Kidney epithelial cell (primary cell): ENCODE data around the gene GRM8. TPM values are rescaled to one million over a fixed set of nuclear protein-coding genes. Genes with fewer than 3 reads are reported as not detected.
"Not testable (repeated sequence)": the region's sequence is repeated elsewhere in the genome, so short reads cannot be mapped to it uniquely, and the experiment has no call there.

Experiments used
- DNase-seq: peaks from one replicate; pipeline ENCODE4 v3.0.0-alpha.2; 2010; ENCODE audit warnings: low read depth
- H3K27me3 ChIP-seq: 2 replicates; pipeline ENCODE4 v1.6.0; 2011; ENCODE audit warnings: low read length; ENCODE audit not compliant: control insufficient read depth, insufficient read depth
- H3K36me3 ChIP-seq: 2 replicates; pipeline ENCODE4 v1.5.1; 2011; ENCODE audit warnings: low read length; ENCODE audit not compliant: control insufficient read depth, insufficient read depth
- H3K4me3 ChIP-seq: 2 replicates; pipeline ENCODE4 v1.5.1; 2011; ENCODE audit warnings: low read depth, mild to moderate bottlenecking, control low read depth, low read length
- CTCF ChIP-seq: IDR thresholded peaks from 2 replicates; pipeline ENCODE4 v1.5.1; 2011; ENCODE audit warnings: mild to moderate bottlenecking, moderate library complexity, low read length, control low read depth, inconsistent platforms; ENCODE audit not compliant: insufficient read depth, poor library complexity, severe bottlenecking
- total RNA-seq: library from RNA; depleted of rRNA; stranded (reverse); fragments of >200 nt; gene quantifications from 2 replicates; pipeline ENCODE4 v1.2.3, GENCODE V29; 2015

The GRM8 gene
- total RNA-seq, 1 donor from 2014 or later = 0.17 TPM

GRCh38 chr7:126931581-126931980 lies 321.2 kb downstream of the GRM8 start:
- no peak overlapping the region for H3K4me3 ChIP-seq

GRCh38 chr7:126930166-126930565 lies 322.6 kb downstream of the GRM8 start:
- no peak overlapping the region for H3K4me3 ChIP-seq

More at GRCh38 chr7:126931581-126931980, 321.2 kb downstream of the GRM8 start:
- no peaks in the 10 kb centered on the region for H3K36me3 ChIP-seq
- DNase-seq = no peak
- TF ChIP-seq CTCF = no peak
- H3K27me3 ChIP-seq = no peaks in the 10 kb centered on the region

GRCh38 chr7:126924477-126924876 lies 328.3 kb downstream of the GRM8 start:
- Histone ChIP-seq H3K27me3 (no peaks in the 10 kb centered on the region), H3K36me3 (no peaks in the 10 kb centered on the region), H3K4me3 (no peak overlapping the region)
- no peak for DNase-seq
- no peak for TF ChIP-seq CTCF

More at GRCh38 chr7:126930166-126930565, 322.6 kb downstream of the GRM8 start:
- no peak for TF ChIP-seq CTCF
- DNase-seq = no peak
- no peaks in the 10 kb centered on the region for H3K36me3 ChIP-seq
- H3K27me3 ChIP-seq = no peaks in the 10 kb centered on the region

GRCh38 chr7:126911627-126912026 lies 341.1 kb downstream of the GRM8 start:
- not testable (repeated sequence) for H3K36me3 ChIP-seq, H3K27me3 ChIP-seq, DNase-seq, H3K4me3 ChIP-seq

GRCh38 chr7:126908564-126908963 lies 344.2 kb downstream of the GRM8 start:
- not testable (repeated sequence) for H3K27me3 ChIP-seq, DNase-seq, H3K4me3 ChIP-seq, H3K36me3 ChIP-seq

GRCh38 chr7:126907657-126908056 lies 345.1 kb downstream of the GRM8 start:
- not testable (repeated sequence) for DNase-seq, H3K4me3 ChIP-seq, H3K27me3 ChIP-seq, H3K36me3 ChIP-seq

GRCh38 chr7:126905255-126905654 lies 347.5 kb downstream of the GRM8 start:
- not testable (repeated sequence) for H3K4me3 ChIP-seq

GRCh38 chr7:126901041-126901765 lies 351.5 kb downstream of the GRM8 start:
- H3K27me3 ChIP-seq, H3K36me3 ChIP-seq, DNase-seq, H3K4me3 ChIP-seq: not testable (repeated sequence)

More at GRCh38 chr7:126905255-126905654, 347.5 kb downstream of the GRM8 start:
- H3K36me3 ChIP-seq, DNase-seq, H3K27me3 ChIP-seq: not testable (repeated sequence)

- H3K4me3 ChIP-seq, DNase-seq, H3K36me3 ChIP-seq, H3K27me3 ChIP-seq: not testable (repeated sequence)
Measured at GRCh38 chr7:126887980-126888379, 364.8 kb downstream of the GRM8 start.

- not testable (repeated sequence) for H3K27me3 ChIP-seq, H3K4me3 ChIP-seq, H3K36me3 ChIP-seq, DNase-seq
Measured at GRCh38 chr7:126887560-126887959, 365.2 kb downstream of the GRM8 start.

GRCh38 chr7:126882730-126883129 lies 370.0 kb downstream of the GRM8 start:
- not testable (repeated sequence) for H3K4me3 ChIP-seq, H3K36me3 ChIP-seq, DNase-seq, H3K27me3 ChIP-seq

- not testable (repeated sequence) for H3K36me3 ChIP-seq, H3K27me3 ChIP-seq, DNase-seq, H3K4me3 ChIP-seq
Measured at GRCh38 chr7:126881908-126882307, 370.8 kb downstream of the GRM8 start.
